ENCODE measurements around the gene DMBT1.

GRCh38 chr10:122577311-122577885, 16.8 kb downstream of the DMBT1 start:
- no peak for TF ChIP-seq CTCF (IDR thresholded peaks at IDR 0.05)
- no peak for TF ChIP-seq POLR2AphosphoS5 (IDR thresholded peaks at IDR 0.05)
- no peak for TF ChIP-seq POLR2A (IDR thresholded peaks at IDR 0.05; ENCODE audit: low read depth)
- TF ChIP-seq EP300 (IDR thresholded peaks at IDR 0.05): no peak
